ENCODE data around the gene SLAMF7. TPM values are rescaled to one million over a fixed set of nuclear protein-coding genes. Genes with fewer than 3 reads are reported as not detected.
"Not testable (repeated sequence)": the region's sequence is repeated elsewhere in the genome, so short reads cannot be mapped to it uniquely, and the experiment has no call there.

SLAMF7 gene
- total RNA-seq, 1 donor from 2014 or later = 4.1 TPM

- no peak for DNase-seq (ENCODE audit: low spot score)
Observed at GRCh38 chr1:160774886-160775719, 36.1 kb downstream of the SLAMF7 start.

GRCh38 chr1:160776178-160776577, 37.1 kb downstream of the SLAMF7 start:
- no peak for DNase-seq (ENCODE audit: low spot score)

GRCh38 chr1:160777486-160778089, 38.5 kb downstream of the SLAMF7 start:
- peak; percentile 16 for DNase-seq (ENCODE audit: low spot score)

GRCh38 chr1:160778976-160779375, 39.9 kb downstream of the SLAMF7 start:
- DNase-seq (ENCODE audit: low spot score) = no peak

GRCh38 chr1:160779626-160780397, 40.8 kb downstream of the SLAMF7 start:
- no peak for DNase-seq (ENCODE audit: low spot score)

GRCh38 chr1:160780398-160780755, 41.3 kb downstream of the SLAMF7 start:
- no peak for DNase-seq (ENCODE audit: low spot score)

- DNase-seq (ENCODE audit: low spot score) = peak; percentile 71
Observed at GRCh38 chr1:160781186-160781766, 42.2 kb downstream of the SLAMF7 start.

- no peak for DNase-seq (ENCODE audit: low spot score)
Observed at GRCh38 chr1:160781914-160782689, 43.1 kb downstream of the SLAMF7 start.

- DNase-seq (ENCODE audit: low spot score) = not testable (repeated sequence)
Observed at GRCh38 chr1:160782988-160783765, 44.1 kb downstream of the SLAMF7 start.

GRCh38 chr1:160789051-160789701, 50.1 kb downstream of the SLAMF7 start:
- DNase-seq (ENCODE audit: low spot score) = no peak

- DNase-seq (ENCODE audit: low spot score) = no peak
Observed at GRCh38 chr1:160789702-160790611, 50.9 kb downstream of the SLAMF7 start.

GRCh38 chr1:160794376-160794775, 55.3 kb downstream of the SLAMF7 start:
- DNase-seq (ENCODE audit: low spot score) = no peak

GRCh38 chr1:160795951-160796383, 56.9 kb downstream of the SLAMF7 start, which contains the start of gene LY9:
LY9 (plus strand) TSS chr1:160796174; CDS start chr1:160796188, 14 bp downstream.
- DNase-seq (ENCODE audit: low spot score) = no peak

- DNase-seq (ENCODE audit: low spot score) = no peak
Observed at GRCh38 chr1:160797271-160797709, 58.2 kb downstream of the SLAMF7 start.

GRCh38 chr1:160797861-160798273, 58.8 kb downstream of the SLAMF7 start:
- DNase-seq (ENCODE audit: low spot score) = no peak

GRCh38 chr1:160798439-160798838, 59.4 kb downstream of the SLAMF7 start:
- DNase-seq (ENCODE audit: low spot score) = no peak

- no peak for DNase-seq (ENCODE audit: low spot score)
Observed at GRCh38 chr1:160799641-160800040, 60.6 kb downstream of the SLAMF7 start.

GRCh38 chr1:160800142-160800541, 61.1 kb downstream of the SLAMF7 start:
- DNase-seq (ENCODE audit: low spot score) = no peak
